Measurements from ENCODE around the gene FHL1. TPM values are rescaled to one million over a fixed set of nuclear protein-coding genes. Genes with fewer than 3 reads are reported as not detected.

Gene FHL1
- total and polyA plus RNA-seq, 4 donors: 8.8 to 20.2 (median 15.0) TPM

DNA sequence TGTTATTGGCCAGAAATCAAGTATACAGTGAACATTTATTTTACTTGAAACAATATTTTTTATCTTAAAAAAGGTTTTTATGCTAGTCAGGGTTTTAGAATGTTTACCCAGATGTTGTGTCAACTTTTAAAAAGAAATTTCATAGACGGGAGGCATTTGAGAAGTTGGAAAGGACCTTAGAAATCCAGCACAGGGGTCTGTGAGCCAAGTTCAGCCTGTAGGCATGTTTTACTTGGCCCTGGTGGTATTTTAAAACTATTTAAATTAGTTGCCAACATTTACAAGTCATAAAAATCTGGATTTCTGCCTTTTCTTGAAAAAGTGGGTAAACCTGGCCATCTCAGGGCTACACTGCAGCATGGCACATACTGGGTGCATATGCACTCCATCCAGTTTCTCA lies 25.5 kb upstream of the FHL1 start:
- TF ChIP-seq EGR1 (IDR thresholded peaks at IDR 0.05; ENCODE audit: low read depth in 2 of 2) (no peak), GABPA (IDR thresholded peaks at IDR 0.05 in 1 of 2, conservative IDR thresholded peaks at IDR 0.05 in 1 of 2) (no peak), TAF1 (conservative IDR thresholded peaks at IDR 0.05) (no peak), RAD21 (IDR thresholded peaks at IDR 0.05) (no peak), RXRA (IDR thresholded peaks at IDR 0.05) (no peak), YY1 (IDR thresholded peaks at IDR 0.05) (no peak), HNF4G (IDR thresholded peaks at IDR 0.05) (no peak), HNF4A (conservative IDR thresholded peaks at IDR 0.05) (no peak)
- TF ChIP-seq, protein P1, sequence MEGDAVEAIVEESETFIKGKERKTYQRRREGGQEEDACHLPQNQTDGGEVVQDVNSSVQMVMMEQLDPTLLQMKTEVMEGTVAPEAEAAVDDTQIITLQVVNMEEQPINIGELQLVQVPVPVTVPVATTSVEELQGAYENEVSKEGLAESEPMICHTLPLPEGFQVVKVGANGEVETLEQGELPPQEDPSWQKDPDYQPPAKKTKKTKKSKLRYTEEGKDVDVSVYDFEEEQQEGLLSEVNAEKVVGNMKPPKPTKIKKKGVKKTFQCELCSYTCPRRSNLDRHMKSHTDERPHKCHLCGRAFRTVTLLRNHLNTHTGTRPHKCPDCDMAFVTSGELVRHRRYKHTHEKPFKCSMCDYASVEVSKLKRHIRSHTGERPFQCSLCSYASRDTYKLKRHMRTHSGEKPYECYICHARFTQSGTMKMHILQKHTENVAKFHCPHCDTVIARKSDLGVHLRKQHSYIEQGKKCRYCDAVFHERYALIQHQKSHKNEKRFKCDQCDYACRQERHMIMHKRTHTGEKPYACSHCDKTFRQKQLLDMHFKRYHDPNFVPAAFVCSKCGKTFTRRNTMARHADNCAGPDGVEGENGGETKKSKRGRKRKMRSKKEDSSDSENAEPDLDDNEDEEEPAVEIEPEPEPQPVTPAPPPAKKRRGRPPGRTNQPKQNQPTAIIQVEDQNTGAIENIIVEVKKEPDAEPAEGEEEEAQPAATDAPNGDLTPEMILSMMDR (IDR thresholded peaks at IDR 0.05; ENCODE audit: low read depth, low read length, missing input control): no peak
- TF ChIP-seq, protein P2, sequence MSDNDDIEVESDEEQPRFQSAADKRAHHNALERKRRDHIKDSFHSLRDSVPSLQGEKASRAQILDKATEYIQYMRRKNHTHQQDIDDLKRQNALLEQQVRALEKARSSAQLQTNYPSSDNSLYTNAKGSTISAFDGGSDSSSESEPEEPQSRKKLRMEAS (IDR thresholded peaks at IDR 0.05): no peak

DNA sequence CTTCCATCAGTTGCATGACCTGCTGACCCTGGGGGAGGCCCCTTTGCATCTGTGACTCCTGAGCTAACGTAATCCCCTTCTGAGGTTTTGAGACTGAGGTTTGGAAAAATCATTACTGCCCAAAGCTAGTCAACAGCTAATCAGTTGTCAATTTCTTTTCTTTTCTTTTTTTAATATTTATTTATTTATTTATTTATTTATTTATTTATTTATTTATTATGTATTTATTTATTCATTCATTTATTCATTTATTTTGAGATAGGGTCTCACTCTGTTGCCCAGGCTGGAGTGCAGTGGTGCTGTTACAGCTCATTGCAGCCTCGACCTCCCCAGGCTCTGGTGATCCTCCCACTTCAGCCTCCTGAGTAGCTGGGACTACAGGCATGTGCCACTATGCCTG lies 25.1 kb upstream of the FHL1 start:
- DNase-seq (ENCODE audit: low spot score): no peak
- H3K9ac ChIP-seq (ENCODE audit: low read depth in 1 of 2, low read length in 2 of 2): no peak overlapping the region
- no peaks in the 10 kb centered on the region for H3K27me3 ChIP-seq (ENCODE audit: control insufficient read depth in 4 of 4, insufficient read depth in 4 of 4, low read length in 3 of 4)
- H3K9me3 ChIP-seq (ENCODE audit: control insufficient read depth in 4 of 4, low read length in 3 of 4): peaks cover 0 to 10% (median 0%) of the 10 kb centered on the region in 4 donors
- 75% methylated on average over 2 of the region's 2 CpGs for WGBS
- TF ChIP-seq, protein P1 (IDR thresholded peaks at IDR 0.05; ENCODE audit: low read depth, low read length, missing input control): no peak
- TF ChIP-seq NR2F2 (IDR thresholded peaks at IDR 0.05): no peak
- no peak for TF ChIP-seq TAF1 (conservative IDR thresholded peaks at IDR 0.05)
- TF ChIP-seq RXRA (IDR thresholded peaks at IDR 0.05): no peak
- TF ChIP-seq, protein P3, sequence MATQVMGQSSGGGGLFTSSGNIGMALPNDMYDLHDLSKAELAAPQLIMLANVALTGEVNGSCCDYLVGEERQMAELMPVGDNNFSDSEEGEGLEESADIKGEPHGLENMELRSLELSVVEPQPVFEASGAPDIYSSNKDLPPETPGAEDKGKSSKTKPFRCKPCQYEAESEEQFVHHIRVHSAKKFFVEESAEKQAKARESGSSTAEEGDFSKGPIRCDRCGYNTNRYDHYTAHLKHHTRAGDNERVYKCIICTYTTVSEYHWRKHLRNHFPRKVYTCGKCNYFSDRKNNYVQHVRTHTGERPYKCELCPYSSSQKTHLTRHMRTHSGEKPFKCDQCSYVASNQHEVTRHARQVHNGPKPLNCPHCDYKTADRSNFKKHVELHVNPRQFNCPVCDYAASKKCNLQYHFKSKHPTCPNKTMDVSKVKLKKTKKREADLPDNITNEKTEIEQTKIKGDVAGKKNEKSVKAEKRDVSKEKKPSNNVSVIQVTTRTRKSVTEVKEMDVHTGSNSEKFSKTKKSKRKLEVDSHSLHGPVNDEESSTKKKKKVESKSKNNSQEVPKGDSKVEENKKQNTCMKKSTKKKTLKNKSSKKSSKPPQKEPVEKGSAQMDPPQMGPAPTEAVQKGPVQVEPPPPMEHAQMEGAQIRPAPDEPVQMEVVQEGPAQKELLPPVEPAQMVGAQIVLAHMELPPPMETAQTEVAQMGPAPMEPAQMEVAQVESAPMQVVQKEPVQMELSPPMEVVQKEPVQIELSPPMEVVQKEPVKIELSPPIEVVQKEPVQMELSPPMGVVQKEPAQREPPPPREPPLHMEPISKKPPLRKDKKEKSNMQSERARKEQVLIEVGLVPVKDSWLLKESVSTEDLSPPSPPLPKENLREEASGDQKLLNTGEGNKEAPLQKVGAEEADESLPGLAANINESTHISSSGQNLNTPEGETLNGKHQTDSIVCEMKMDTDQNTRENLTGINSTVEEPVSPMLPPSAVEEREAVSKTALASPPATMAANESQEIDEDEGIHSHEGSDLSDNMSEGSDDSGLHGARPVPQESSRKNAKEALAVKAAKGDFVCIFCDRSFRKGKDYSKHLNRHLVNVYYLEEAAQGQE (IDR thresholded peaks at IDR 0.05): no peak
- no peak for TF ChIP-seq FOXA1 (IDR thresholded peaks at IDR 0.05)
- no peak for TF ChIP-seq JUND (IDR thresholded peaks at IDR 0.05)
- TF ChIP-seq HNF4G (IDR thresholded peaks at IDR 0.05): no peak
- TF ChIP-seq EGR1 (IDR thresholded peaks at IDR 0.05; ENCODE audit: low read depth in 2 of 2): no peak
- TF ChIP-seq FOXA2 (IDR thresholded peaks at IDR 0.05): no peak
- no peak for TF ChIP-seq HNF4A (conservative IDR thresholded peaks at IDR 0.05)
- no peak for TF ChIP-seq SP1 (IDR thresholded peaks at IDR 0.05)
- TF ChIP-seq, protein P2 (IDR thresholded peaks at IDR 0.05): no peak
- no peak for TF ChIP-seq YY1 (IDR thresholded peaks at IDR 0.05)
- H3K4me1 ChIP-seq (ENCODE audit: control insufficient read depth in 4 of 4, insufficient read depth in 4 of 4, low read length in 3 of 4): no peaks in the 10 kb centered on the region
- H3K27ac ChIP-seq (ENCODE audit: low read depth in 1 of 2, low read length in 2 of 2): no peak overlapping the region
- no peak overlapping the region for H3K4me3 ChIP-seq (ENCODE audit: low read depth in 1 of 3, low read length in 3 of 3)
- no peaks in the 10 kb centered on the region for H3K36me3 ChIP-seq (ENCODE audit: control insufficient read depth in 4 of 4, insufficient read depth in 3 of 4, low read depth in 1 of 4, low read length in 3 of 4)

More for the DNA sequence above, 25.5 kb upstream of the FHL1 start:
- H3K36me3 ChIP-seq (ENCODE audit: control insufficient read depth in 4 of 4, insufficient read depth in 3 of 4, low read depth in 1 of 4, low read length in 3 of 4): no peaks in the 10 kb centered on the region
- H3K27me3 ChIP-seq (ENCODE audit: control insufficient read depth in 4 of 4, insufficient read depth in 4 of 4, low read length in 3 of 4): no peaks in the 10 kb centered on the region
- H3K9me3 ChIP-seq (ENCODE audit: control insufficient read depth in 4 of 4, low read length in 3 of 4): peaks cover 0 to 10% (median 0%) of the 10 kb centered on the region in 4 donors
- no peaks in the 10 kb centered on the region for H3K4me1 ChIP-seq (ENCODE audit: control insufficient read depth in 4 of 4, insufficient read depth in 4 of 4, low read length in 3 of 4)
- no peak overlapping the region for H3K27ac ChIP-seq (ENCODE audit: low read depth in 1 of 2, low read length in 2 of 2)
- H3K9ac ChIP-seq (ENCODE audit: low read depth in 1 of 2, low read length in 2 of 2): no peak overlapping the region
- WGBS: 72% methylated on average over 1 of the region's 1 CpG
- no peak for DNase-seq (ENCODE audit: low spot score)
- no peak overlapping the region for H3K4me3 ChIP-seq (ENCODE audit: low read depth in 1 of 3, low read length in 3 of 3)
